ENCODE measurements around the gene KLF3.

DNA sequence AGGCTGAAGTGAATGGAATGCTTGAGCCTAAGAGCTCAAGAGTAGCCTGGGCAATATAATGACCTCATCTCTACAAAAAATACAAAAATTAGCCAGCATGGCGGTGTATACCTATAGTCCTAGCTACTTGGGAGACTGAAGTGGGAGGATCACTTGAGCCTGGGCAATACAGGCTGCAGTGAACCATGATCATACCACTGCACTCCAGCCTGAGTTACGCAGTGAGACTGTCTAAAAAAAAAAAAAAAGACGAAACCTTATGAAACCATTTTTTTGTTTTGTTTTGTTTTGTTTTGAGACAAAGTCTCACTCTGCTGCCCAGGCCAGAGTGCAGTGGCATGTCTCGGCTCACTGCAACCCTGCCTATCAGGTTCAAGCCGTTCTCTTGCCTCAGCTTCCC, 81.9 kb downstream of the KLF3 start:
- TF ChIP-seq, protein P1, sequence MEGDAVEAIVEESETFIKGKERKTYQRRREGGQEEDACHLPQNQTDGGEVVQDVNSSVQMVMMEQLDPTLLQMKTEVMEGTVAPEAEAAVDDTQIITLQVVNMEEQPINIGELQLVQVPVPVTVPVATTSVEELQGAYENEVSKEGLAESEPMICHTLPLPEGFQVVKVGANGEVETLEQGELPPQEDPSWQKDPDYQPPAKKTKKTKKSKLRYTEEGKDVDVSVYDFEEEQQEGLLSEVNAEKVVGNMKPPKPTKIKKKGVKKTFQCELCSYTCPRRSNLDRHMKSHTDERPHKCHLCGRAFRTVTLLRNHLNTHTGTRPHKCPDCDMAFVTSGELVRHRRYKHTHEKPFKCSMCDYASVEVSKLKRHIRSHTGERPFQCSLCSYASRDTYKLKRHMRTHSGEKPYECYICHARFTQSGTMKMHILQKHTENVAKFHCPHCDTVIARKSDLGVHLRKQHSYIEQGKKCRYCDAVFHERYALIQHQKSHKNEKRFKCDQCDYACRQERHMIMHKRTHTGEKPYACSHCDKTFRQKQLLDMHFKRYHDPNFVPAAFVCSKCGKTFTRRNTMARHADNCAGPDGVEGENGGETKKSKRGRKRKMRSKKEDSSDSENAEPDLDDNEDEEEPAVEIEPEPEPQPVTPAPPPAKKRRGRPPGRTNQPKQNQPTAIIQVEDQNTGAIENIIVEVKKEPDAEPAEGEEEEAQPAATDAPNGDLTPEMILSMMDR (IDR thresholded peaks at IDR 0.05) = no peak
- no peak for TF ChIP-seq POLR2A (IDR thresholded peaks at IDR 0.05)

All from heart left ventricle (tissue), 13 donors.